ENCODE results near the gene FLRT3. TPM values are rescaled to one million over a fixed set of nuclear protein-coding genes. Genes with fewer than 3 reads are reported as not detected.

The FLRT3 gene
- total RNA-seq, 1 experiment from 2014 or later: not detected

GRCh38 chr20:14291502-14291901 lies 45.9 kb downstream of the FLRT3 start:
- no peak for DNase-seq
- H3K9me3 ChIP-seq (ENCODE audit: low read length): no peaks in the 10 kb centered on the region
- H3K4me3 ChIP-seq (ENCODE audit: low read length): no peak overlapping the region
- H2AFZ ChIP-seq (ENCODE audit: low read length): no peak overlapping the region
- H3K9ac ChIP-seq (ENCODE audit: low read length): no peak overlapping the region
- H3K27ac ChIP-seq (ENCODE audit: low read length): no peak overlapping the region
- no peaks in the 10 kb centered on the region for H3K79me2 ChIP-seq (ENCODE audit: low read length)
- no peaks in the 10 kb centered on the region for H3K4me1 ChIP-seq (ENCODE audit: low read length)
- no peaks in the 10 kb centered on the region for H3K27me3 ChIP-seq (ENCODE audit: low read length)
- H3K9me2 ChIP-seq (replicated peaks; ENCODE audit: insufficient read depth, low read length): no peaks in the 10 kb centered on the region
- H3K4me2 ChIP-seq (ENCODE audit: low read depth, low read length, poor library complexity, severe bottlenecking): no peak overlapping the region
- no peaks in the 10 kb centered on the region for H3K36me3 ChIP-seq (ENCODE audit: insufficient read depth, low read length)
- no peaks in the 10 kb centered on the region for H4K20me1 ChIP-seq (ENCODE audit: insufficient read depth, low read depth, low read length)

- no peaks in the 10 kb centered on the region for H3K27me3 ChIP-seq (ENCODE audit: low read length)
- H3K27ac ChIP-seq (ENCODE audit: low read length): no peak overlapping the region
- H4K20me1 ChIP-seq (ENCODE audit: insufficient read depth, low read depth, low read length): no peaks in the 10 kb centered on the region
- no peaks in the 10 kb centered on the region for H3K36me3 ChIP-seq (ENCODE audit: insufficient read depth, low read length)
- H3K9me2 ChIP-seq (replicated peaks; ENCODE audit: insufficient read depth, low read length): no peaks in the 10 kb centered on the region
- no peak for DNase-seq
- H3K4me3 ChIP-seq (ENCODE audit: low read length): no peak overlapping the region
- no peak overlapping the region for H3K4me2 ChIP-seq (ENCODE audit: low read depth, low read length, poor library complexity, severe bottlenecking)
- no peaks in the 10 kb centered on the region for H3K9me3 ChIP-seq (ENCODE audit: low read length)
- H2AFZ ChIP-seq (ENCODE audit: low read length): no peak overlapping the region
- no peaks in the 10 kb centered on the region for H3K79me2 ChIP-seq (ENCODE audit: low read length)
- no peaks in the 10 kb centered on the region for H3K4me1 ChIP-seq (ENCODE audit: low read length)
- no peak overlapping the region for H3K9ac ChIP-seq (ENCODE audit: low read length)
These were observed 48.8 kb downstream of the FLRT3 start for GRCh38 chr20:14288341-14289330.

GRCh38 chr20:14284443-14284842 lies 53.0 kb downstream of the FLRT3 start:
- Histone ChIP-seq H2AFZ (ENCODE audit: low read length) (no peak overlapping the region), H3K4me3 (ENCODE audit: low read length) (no peak overlapping the region), H3K27me3 (ENCODE audit: low read length) (no peaks in the 10 kb centered on the region), H3K79me2 (ENCODE audit: low read length) (no peaks in the 10 kb centered on the region), H4K20me1 (ENCODE audit: insufficient read depth, low read depth, low read length) (no peaks in the 10 kb centered on the region), H3K9ac (ENCODE audit: low read length) (no peak overlapping the region), H3K4me1 (ENCODE audit: low read length) (no peaks in the 10 kb centered on the region), H3K36me3 (ENCODE audit: insufficient read depth, low read length) (no peaks in the 10 kb centered on the region), H3K27ac (ENCODE audit: low read length) (no peak overlapping the region), H3K4me2 (ENCODE audit: low read depth, low read length, poor library complexity, severe bottlenecking) (no peak overlapping the region), H3K9me3 (ENCODE audit: low read length) (no peaks in the 10 kb centered on the region), H3K9me2 (replicated peaks; ENCODE audit: insufficient read depth, low read length) (no peaks in the 10 kb centered on the region)
- DNase-seq: no peak

- Histone ChIP-seq H3K79me2 (ENCODE audit: low read length) (no peaks in the 10 kb centered on the region), H3K9me2 (replicated peaks; ENCODE audit: insufficient read depth, low read length) (no peaks in the 10 kb centered on the region), H4K20me1 (ENCODE audit: insufficient read depth, low read depth, low read length) (no peaks in the 10 kb centered on the region), H3K4me2 (ENCODE audit: low read depth, low read length, poor library complexity, severe bottlenecking) (no peak overlapping the region), H3K9ac (ENCODE audit: low read length) (no peak overlapping the region), H3K9me3 (ENCODE audit: low read length) (no peaks in the 10 kb centered on the region), H3K4me1 (ENCODE audit: low read length) (no peaks in the 10 kb centered on the region), H3K36me3 (ENCODE audit: insufficient read depth, low read length) (no peaks in the 10 kb centered on the region), H3K4me3 (ENCODE audit: low read length) (no peak overlapping the region), H3K27me3 (ENCODE audit: low read length) (no peaks in the 10 kb centered on the region), H3K27ac (ENCODE audit: low read length) (no peak overlapping the region), H2AFZ (ENCODE audit: low read length) (no peak overlapping the region)
- DNase-seq: no peak
These were observed 55.3 kb downstream of the FLRT3 start for GRCh38 chr20:14282140-14282539.

Small RNA genes within 50 kb of the gene (small RNA-seq; reads per million reads assigned to genes)
- gene RNU6-228P: not detected
